Lung (tissue), 12 donors: ENCODE measurements around the gene KEL. TPM values are rescaled to one million over a fixed set of nuclear protein-coding genes. Genes with fewer than 3 reads are reported as not detected.

ENCODE experiments used
- ATAC-seq: fragments of 200-7000 bp; cut with Tn5 transposase; one replicate; pipeline ENCODE4 v1.9.1; 2020; ENCODE audit warnings: moderate number of reproducible peaks; ENCODE audit not compliant: insufficient read depth, low FRiP score
- DNase-seq, 3 donors: peaks; one replicate each; pipeline ENCODE4 v3.0.0-alpha.2; 2013 to 2017
- H3K27ac ChIP-seq, 2 donors: one replicate each; pipeline ENCODE4 v1.5.1; 2013; ENCODE audit warnings: mild to moderate bottlenecking in 2 of 2, moderate library complexity in 2 of 2, control low read depth in 1 of 2, inconsistent platforms in 1 of 2, low read depth in 1 of 2, low read length in 1 of 2
- H3K27me3 ChIP-seq, 3 donors: one replicate each; pipeline ENCODE4 v1.5.1; 2013; ENCODE audit warnings: low read length in 2 of 3; ENCODE audit not compliant: control insufficient read depth in 3 of 3, insufficient read depth in 3 of 3
- H3K36me3 ChIP-seq, 4 donors: one replicate each; pipeline ENCODE4 v1.5.1; 2013; ENCODE audit warnings: low read length in 4 of 4, mild to moderate bottlenecking in 1 of 4, moderate library complexity in 1 of 4; ENCODE audit not compliant: control insufficient read depth in 4 of 4, insufficient read depth in 4 of 4
- H3K4me1 ChIP-seq, 5 donors: one replicate each; pipeline ENCODE4 v1.5.1; 2013; ENCODE audit warnings: low read length in 5 of 5, mild to moderate bottlenecking in 2 of 5, moderate library complexity in 1 of 5; ENCODE audit not compliant: control insufficient read depth in 5 of 5, insufficient read depth in 5 of 5
- H3K4me3 ChIP-seq: one replicate; pipeline ENCODE4 v1.5.1; 2013; ENCODE audit warnings: mild to moderate bottlenecking, control low read depth, moderate library complexity
- H3K9ac ChIP-seq, 2 donors: one replicate each; pipeline ENCODE4 v1.5.1; 2013; ENCODE audit warnings: low read length in 2 of 2, control low read depth in 1 of 2; ENCODE audit not compliant: insufficient read depth in 1 of 2
- H3K9me3 ChIP-seq, 4 donors: one replicate each; pipeline ENCODE4 v1.5.1; 2013; ENCODE audit warnings: low read length in 3 of 4, mild to moderate bottlenecking in 1 of 4, moderate library complexity in 1 of 4; ENCODE audit not compliant: control insufficient read depth in 4 of 4, insufficient read depth in 3 of 4
- WGBS, 2 donors: extraction: QIAGEN DNeasy Blood & Tissue Kit; methylation state at CpG; one replicate each; pipeline ENCODE4 v1.1.7; 2013; 5-methylcytosine and 5-hydroxymethylcytosine counted together
- polyA plus RNA-seq, 2 donors: library from polyadenylated mRNA; stranded (reverse); fragments of 200-250 nt; gene quantifications; one replicate each; pipeline ENCODE4 v1.2.1, GENCODE V29; 2013
- total RNA-seq, 2 donors: library from RNA; depleted of rRNA in 1 of 2; stranded (reverse); fragments of >200 nt in 1 of 2; gene quantifications; one replicate each; pipeline ENCODE4 v1.2.1, GENCODE V29; 2014 to 2021
- TF ChIP-seq, protein P1 (sequence below): IDR thresholded peaks from 2 replicates; pipeline ENCODE4 v1.5.1; 2012; ENCODE audit warnings: mild to moderate bottlenecking; ENCODE audit errors: control extremely low read depth, extremely low read depth
- donor health status: control.
- donor health status: control.
- donor health status: Bipolar disorder and iron deficiency.
- donor health status: healthy.
- donor health status: DM: yes; HTN: yes; CAD: no.

The KEL gene
- total and polyA plus RNA-seq, 4 donors: 0.23 to 8.3 (median 1.1) TPM

DNA sequence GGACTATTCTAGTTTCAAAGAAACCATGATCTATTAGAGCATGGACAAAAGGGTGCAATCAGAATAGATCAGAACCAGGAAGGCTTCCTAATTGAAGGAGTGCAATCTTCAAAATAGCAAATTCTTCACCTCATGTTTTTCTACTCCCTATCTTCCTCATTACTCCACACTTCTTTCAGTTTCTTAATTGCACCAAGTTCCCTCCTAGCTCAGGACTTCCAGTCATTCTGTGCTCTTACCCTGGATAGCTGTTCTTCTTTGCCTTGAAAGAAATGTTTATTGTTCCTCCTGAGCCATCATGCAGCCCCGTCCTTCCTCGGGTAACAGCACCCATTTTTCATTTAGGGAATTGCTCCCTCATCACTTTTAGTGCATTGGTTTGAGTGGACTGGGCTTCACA, 51.7 kb downstream of the KEL start:
- no peaks in the 10 kb centered on the region for H3K4me1 ChIP-seq
- no peak for ATAC-seq
- no peak overlapping the region for H3K27ac ChIP-seq
- no peaks in the 10 kb centered on the region for H3K27me3 ChIP-seq
- no peak overlapping the region for H3K4me3 ChIP-seq
- TF ChIP-seq, protein P1, sequence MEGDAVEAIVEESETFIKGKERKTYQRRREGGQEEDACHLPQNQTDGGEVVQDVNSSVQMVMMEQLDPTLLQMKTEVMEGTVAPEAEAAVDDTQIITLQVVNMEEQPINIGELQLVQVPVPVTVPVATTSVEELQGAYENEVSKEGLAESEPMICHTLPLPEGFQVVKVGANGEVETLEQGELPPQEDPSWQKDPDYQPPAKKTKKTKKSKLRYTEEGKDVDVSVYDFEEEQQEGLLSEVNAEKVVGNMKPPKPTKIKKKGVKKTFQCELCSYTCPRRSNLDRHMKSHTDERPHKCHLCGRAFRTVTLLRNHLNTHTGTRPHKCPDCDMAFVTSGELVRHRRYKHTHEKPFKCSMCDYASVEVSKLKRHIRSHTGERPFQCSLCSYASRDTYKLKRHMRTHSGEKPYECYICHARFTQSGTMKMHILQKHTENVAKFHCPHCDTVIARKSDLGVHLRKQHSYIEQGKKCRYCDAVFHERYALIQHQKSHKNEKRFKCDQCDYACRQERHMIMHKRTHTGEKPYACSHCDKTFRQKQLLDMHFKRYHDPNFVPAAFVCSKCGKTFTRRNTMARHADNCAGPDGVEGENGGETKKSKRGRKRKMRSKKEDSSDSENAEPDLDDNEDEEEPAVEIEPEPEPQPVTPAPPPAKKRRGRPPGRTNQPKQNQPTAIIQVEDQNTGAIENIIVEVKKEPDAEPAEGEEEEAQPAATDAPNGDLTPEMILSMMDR: no peak
- H3K9me3 ChIP-seq: no peaks in the 10 kb centered on the region
- DNase-seq: no peak
- H3K9ac ChIP-seq: no peak overlapping the region
- 56 to 57% methylated on average over 2 of the region's 2 CpGs for WGBS, 2 donors
- no peaks in the 10 kb centered on the region for H3K36me3 ChIP-seq

DNA sequence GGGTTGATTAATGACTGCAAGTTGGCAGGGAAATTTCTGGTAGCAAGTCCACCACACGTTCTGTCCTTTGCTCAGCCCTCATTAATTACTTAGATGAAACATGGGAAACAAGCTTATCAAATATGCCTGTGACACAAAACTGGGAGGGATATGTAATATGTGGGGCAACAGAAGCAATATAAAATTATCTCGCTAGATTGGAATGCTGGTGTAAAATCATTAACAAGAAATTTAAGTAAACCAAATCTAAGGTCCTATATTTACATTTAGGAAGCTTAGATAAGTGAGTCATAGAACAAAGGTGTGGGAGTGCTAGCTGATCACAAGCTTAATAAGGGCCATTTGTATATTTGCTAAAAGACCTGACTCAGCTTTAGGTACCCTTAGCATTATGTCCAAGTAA, 52.1 kb downstream of the KEL start:
- Histone ChIP-seq H3K9me3 (no peaks in the 10 kb centered on the region), H3K4me3 (no peak overlapping the region), H3K4me1 (no peaks in the 10 kb centered on the region), H3K27me3 (no peaks in the 10 kb centered on the region), H3K36me3 (no peaks in the 10 kb centered on the region), H3K9ac (no peak overlapping the region), H3K27ac (no peak overlapping the region)
- TF ChIP-seq, protein P1: no peak
- 55 to 72% methylated on average over 2 of the region's 2 CpGs for WGBS, 2 donors
- DNase-seq (peak in 1 of 3 donors; percentile 13), ATAC-seq (no peak)

DNA sequence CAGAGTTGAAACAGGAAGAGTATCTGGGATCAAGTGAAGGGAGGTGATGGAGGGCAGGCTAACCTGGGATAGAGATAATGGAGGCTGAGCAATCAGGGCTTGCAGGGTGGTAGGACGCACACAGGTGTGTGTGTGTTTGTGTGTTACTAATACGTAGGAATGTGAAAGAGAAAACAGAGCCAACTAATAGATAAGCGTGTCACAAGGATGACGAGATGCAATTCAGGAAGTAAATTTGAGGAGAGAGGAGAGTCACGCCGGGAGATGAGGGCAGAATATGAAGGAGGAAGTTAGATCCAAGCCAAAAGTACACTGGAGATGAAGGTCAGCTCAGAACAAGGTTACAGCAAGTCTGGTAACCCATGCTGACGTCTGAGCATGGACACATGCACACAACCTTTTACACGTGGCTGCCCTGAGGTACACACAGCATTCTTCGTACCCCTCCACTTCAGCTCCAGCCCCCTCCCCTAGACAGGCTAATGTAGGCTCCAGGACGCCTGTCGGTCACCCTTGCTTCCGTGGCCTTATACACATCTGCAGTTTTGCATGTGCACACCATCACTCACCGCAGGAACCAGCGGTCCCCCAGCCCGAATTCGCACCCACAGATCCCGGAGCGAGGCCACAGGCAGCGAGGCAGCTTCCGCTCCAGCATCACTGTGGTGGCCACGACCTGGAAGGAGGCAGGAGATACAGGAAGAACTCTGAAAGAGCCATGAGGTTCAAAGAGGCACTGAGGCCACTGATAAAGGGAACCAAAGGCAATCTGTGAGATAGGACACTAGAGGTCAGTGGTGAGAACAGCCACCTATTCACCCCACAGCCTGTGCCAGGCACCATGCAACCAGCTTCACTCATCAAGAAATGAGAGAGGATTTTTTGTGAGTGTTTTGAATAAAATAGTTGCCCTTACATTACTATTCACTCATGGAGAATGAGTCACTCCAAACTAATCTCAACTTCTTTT, 53.0 kb downstream of the KEL start:
- H3K9me3 ChIP-seq: no peaks in the 10 kb centered on the region
- DNase-seq (no peak), ATAC-seq (peak; percentile 53)
- no peak overlapping the region for H3K9ac ChIP-seq
- no peaks in the 10 kb centered on the region for H3K36me3 ChIP-seq
- no peaks in the 10 kb centered on the region for H3K27me3 ChIP-seq
- TF ChIP-seq, protein P1: no peak
- no peak overlapping the region for H3K27ac ChIP-seq
- WGBS, 2 donors: 67% methylated on average over 21 of the region's 21 CpGs
- H3K4me3 ChIP-seq: no peak overlapping the region
- no peaks in the 10 kb centered on the region for H3K4me1 ChIP-seq
